Spleen (tissue), 11 donors: Measurements from ENCODE around the gene FAM163A. TPM values are rescaled to one million over a fixed set of nuclear protein-coding genes. Genes with fewer than 3 reads are reported as not detected.

Experiments used
- DNase-seq: peaks from one replicate; pipeline ENCODE4 v3.0.0-alpha.2; 2020
- H3K27ac ChIP-seq, 8 donors: fragments of 200-600 bp; sonication (generic) in 7 of 8; 1 replicate in 4 of 8; 2 replicates in 4 of 8; pipeline versions ENCODE4 v1.5.0 to v1.8.0; 2016 to 2021; ENCODE audit warnings: inconsistent platforms in 4 of 8, mild to moderate bottlenecking in 4 of 8, moderate library complexity in 1 of 8
- H3K27me3 ChIP-seq, 7 donors: fragments of 200-600 bp; sonication (generic) in 6 of 7; replicated peaks in 1 of 7; 1 replicate in 4 of 7; 2 replicates in 3 of 7; pipeline versions ENCODE4 v1.5.0 to v1.8.0; 2016 to 2021; ENCODE audit warnings: inconsistent platforms in 3 of 7, mild to moderate bottlenecking in 1 of 7
- H3K36me3 ChIP-seq, 6 donors: fragments of 200-600 bp; sonication (generic) in 5 of 6; 1 replicate in 4 of 6; 2 replicates in 2 of 6; pipeline versions ENCODE4 v1.5.0 to v1.8.0; 2016 to 2021; ENCODE audit warnings: inconsistent platforms in 2 of 6
- H3K4me1 ChIP-seq, 6 donors: fragments of 200-600 bp; sonication (generic) in 5 of 6; 1 replicate in 3 of 6; 2 replicates in 3 of 6; pipeline versions ENCODE4 v1.5.0 to v1.8.0; 2016 to 2021; ENCODE audit warnings: inconsistent platforms in 3 of 6
- H3K4me3 ChIP-seq, 8 donors: fragments of 200-600 bp; sonication (generic) in 7 of 8; 1 replicate in 4 of 8; 2 replicates in 4 of 8; pipeline versions ENCODE4 v1.5.0 to v1.8.0; 2016 to 2021; ENCODE audit warnings: inconsistent platforms in 4 of 8, mild to moderate bottlenecking in 4 of 8, moderate library complexity in 2 of 8
- H3K9me3 ChIP-seq, 8 donors: fragments of 200-600 bp; sonication (generic) in 7 of 8; 1 replicate in 4 of 8; 2 replicates in 4 of 8; pipeline versions ENCODE4 v1.5.0 to v1.8.0; 2016 to 2021; ENCODE audit warnings: inconsistent platforms in 4 of 8
- POLR2A ChIP-seq, 3 donors: fragments of 450-650 bp; IDR thresholded peaks; one replicate each; pipeline ENCODE4 v1.5.1; 2017; ENCODE audit warnings: antibody characterized with exemption in 3 of 3, mild to moderate bottlenecking in 1 of 3
- POLR2AphosphoS5 ChIP-seq, 3 donors: sonication (generic); formaldehyde crosslinking; IDR thresholded peaks; one replicate each; pipeline ENCODE4 v1.5.1; 2017; ENCODE audit warnings: antibody characterized with exemption in 3 of 3
- WGBS, 5 donors: extraction: QIAGEN DNeasy Blood & Tissue Kit in 3 of 5; methylation state at CpG; one replicate each; pipeline versions ENCODE4 v1.1.5 to v1.1.7; 2013 to 2018; 5-methylcytosine and 5-hydroxymethylcytosine counted together
- intact Hi-C: fragments of 100-400 bp; cut with DNase I; formaldehyde crosslinking; loops from one replicate; pipeline ENCODE4 v1.15.0; 2023; ENCODE audit warnings: low total_unique reads
- polyA plus RNA-seq, 3 donors: library from polyadenylated mRNA; stranded (reverse); fragments of 200-250 nt; gene quantifications; one replicate each; pipeline ENCODE4 v1.2.1, GENCODE V29; 2013
- total RNA-seq, 7 donors: library from RNA; depleted of rRNA in 3 of 7; stranded (reverse); fragments of >200 nt in 3 of 7; fragmentation: NEBNext Ultra II Directional in 4 of 7; extraction: Animal tissue kit (Norgen Biotek cat#: 25700) in 4 of 7; gene quantifications; one replicate each; pipeline versions ENCODE4 v1.1.0 to v1.2.1, GENCODE V29; 2016 to 2021
- TF ChIP-seq, protein P1 (sequence below), 11 experiments: fragments of 200-600 bp in 7 of 11; fragments of 450-650 bp in 4 of 11; sonication (generic) in 4 of 11; IDR thresholded peaks in 8 of 11; conservative IDR thresholded peaks in 3 of 11; 1 replicate in 7 of 11; 2 replicates in 4 of 11; pipeline versions ENCODE4 v1.4.0 to v1.8.0; 2016 to 2021; ENCODE audit warnings: antibody characterized with exemption in 11 of 11, inconsistent platforms in 4 of 11, mild to moderate bottlenecking in 1 of 11
- donor health status: healthy with polysubstance abuse.
- donor health status: DM: no; HTN: no; CAD: no; lungs with moderate emphysema.
- donor health status: DM: no; HTN: no; CAD: no.
- donor health status: Bipolar disorder and iron deficiency.
- donor health status: healthy.
- donor health status: DM: no; HTN: no; CAD: no.
- donor health status: DM: yes; HTN: yes; CAD: no.

FAM163A gene
- total and polyA plus RNA-seq, 10 donors: 0.14 to 0.47 (median 0.21) TPM; not detected in 3

GRCh38 chr1:179805291-179806195, 62.5 kb downstream of the FAM163A start:
- 87 to 94% (median 90%) methylated on average over 19 of the region's 19 CpGs for WGBS, 5 donors
- intact Hi-C loops: no loop called here

DNA sequence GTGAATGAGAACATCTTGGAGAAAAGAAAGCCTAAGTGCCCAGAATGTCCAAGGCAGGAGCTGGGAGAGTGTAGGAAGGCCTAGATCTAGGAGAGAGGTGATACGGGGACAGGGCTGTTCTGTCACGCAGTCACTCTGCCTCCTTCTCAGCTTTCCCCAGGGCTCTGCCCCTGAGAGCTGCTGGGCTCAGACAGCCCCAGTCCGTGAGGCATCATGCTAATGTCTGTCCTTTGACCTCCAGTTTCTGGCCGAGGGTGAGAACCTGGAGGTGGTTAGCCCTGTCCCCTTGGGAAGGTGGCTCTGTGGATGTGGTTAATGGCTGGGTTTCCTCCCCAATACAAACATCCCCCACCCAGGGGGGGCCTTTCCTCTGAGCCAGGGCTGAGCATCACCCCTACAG, 63.2 kb downstream of the FAM163A start:
- H3K4me3 ChIP-seq: no peak overlapping the region
- no peaks in the 10 kb centered on the region for H3K9me3 ChIP-seq
- no peaks in the 10 kb centered on the region for H3K36me3 ChIP-seq
- no peak overlapping the region for H3K27ac ChIP-seq
- intact Hi-C loops: no loop called here
- WGBS, 5 donors: 62 to 78% (median 73%) methylated on average over 4 of the region's 4 CpGs
- peaks cover 0 to 6% (median 0%) of the 10 kb centered on the region in 7 donors for H3K27me3 ChIP-seq
- TF ChIP-seq POLR2A (IDR thresholded peaks at IDR 0.05) (no peak), POLR2AphosphoS5 (IDR thresholded peaks at IDR 0.05) (no peak)
- TF ChIP-seq, protein P1, sequence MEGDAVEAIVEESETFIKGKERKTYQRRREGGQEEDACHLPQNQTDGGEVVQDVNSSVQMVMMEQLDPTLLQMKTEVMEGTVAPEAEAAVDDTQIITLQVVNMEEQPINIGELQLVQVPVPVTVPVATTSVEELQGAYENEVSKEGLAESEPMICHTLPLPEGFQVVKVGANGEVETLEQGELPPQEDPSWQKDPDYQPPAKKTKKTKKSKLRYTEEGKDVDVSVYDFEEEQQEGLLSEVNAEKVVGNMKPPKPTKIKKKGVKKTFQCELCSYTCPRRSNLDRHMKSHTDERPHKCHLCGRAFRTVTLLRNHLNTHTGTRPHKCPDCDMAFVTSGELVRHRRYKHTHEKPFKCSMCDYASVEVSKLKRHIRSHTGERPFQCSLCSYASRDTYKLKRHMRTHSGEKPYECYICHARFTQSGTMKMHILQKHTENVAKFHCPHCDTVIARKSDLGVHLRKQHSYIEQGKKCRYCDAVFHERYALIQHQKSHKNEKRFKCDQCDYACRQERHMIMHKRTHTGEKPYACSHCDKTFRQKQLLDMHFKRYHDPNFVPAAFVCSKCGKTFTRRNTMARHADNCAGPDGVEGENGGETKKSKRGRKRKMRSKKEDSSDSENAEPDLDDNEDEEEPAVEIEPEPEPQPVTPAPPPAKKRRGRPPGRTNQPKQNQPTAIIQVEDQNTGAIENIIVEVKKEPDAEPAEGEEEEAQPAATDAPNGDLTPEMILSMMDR (IDR thresholded peaks at IDR 0.05 in 8 of 11, conservative IDR thresholded peaks at IDR 0.05 in 3 of 11): no peak
- peak; percentile 60 for DNase-seq
- peaks cover 0 to 6% (median 5%) of the 10 kb centered on the region in 6 donors for H3K4me1 ChIP-seq

More at GRCh38 chr1:179805291-179806195, 62.5 kb downstream of the FAM163A start:
- Histone ChIP-seq H3K27me3 (peaks cover 0 to 4% (median 0%) of the 10 kb centered on the region in 7 donors), H3K9me3 (no peaks in the 10 kb centered on the region), H3K36me3 (no peaks in the 10 kb centered on the region), H3K27ac (no peak overlapping the region), H3K4me1 (peaks cover 0 to 6% (median 5%) of the 10 kb centered on the region in 6 donors), H3K4me3 (no peak overlapping the region)
- TF ChIP-seq, protein P1 (IDR thresholded peaks at IDR 0.05 in 8 of 11, conservative IDR thresholded peaks at IDR 0.05 in 3 of 11): no peak
- TF ChIP-seq POLR2AphosphoS5 (IDR thresholded peaks at IDR 0.05): no peak
- no peak for TF ChIP-seq POLR2A (IDR thresholded peaks at IDR 0.05)
- DNase-seq: peak; percentile 23

DNA sequence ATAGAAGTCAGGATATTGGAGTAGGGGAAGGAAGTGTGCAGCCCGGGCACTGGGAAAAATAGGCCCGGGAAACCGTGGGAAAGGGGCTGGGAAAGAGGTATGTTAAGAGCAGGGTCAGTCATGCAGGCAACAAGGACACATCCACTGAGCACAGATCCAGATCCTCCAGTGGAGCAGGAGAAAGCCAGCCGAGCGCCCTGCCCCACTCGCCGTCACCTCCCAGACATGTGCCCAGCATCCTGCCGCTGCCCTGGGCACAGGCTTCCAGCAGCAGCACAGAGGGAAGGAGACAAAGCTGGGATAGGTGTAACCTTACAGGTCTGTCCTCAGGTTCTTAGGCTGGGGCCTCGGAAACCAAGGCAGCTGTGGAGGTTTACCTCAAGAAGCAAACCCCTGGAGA, 64.2 kb downstream of the FAM163A start:
- Histone ChIP-seq H3K27ac (no peak overlapping the region), H3K9me3 (no peaks in the 10 kb centered on the region), H3K36me3 (no peaks in the 10 kb centered on the region), H3K27me3 (peaks cover 0 to 12% (median 0%) of the 10 kb centered on the region in 7 donors), H3K4me3 (no peak overlapping the region), H3K4me1 (peaks cover 0 to 6% (median 5%) of the 10 kb centered on the region in 6 donors)
- peak; percentile 64 for DNase-seq
- TF ChIP-seq, protein P1 (IDR thresholded peaks at IDR 0.05 in 8 of 11, conservative IDR thresholded peaks at IDR 0.05 in 3 of 11): no peak
- TF ChIP-seq POLR2A (IDR thresholded peaks at IDR 0.05) (no peak), POLR2AphosphoS5 (IDR thresholded peaks at IDR 0.05) (no peak)
- WGBS, 5 donors: 73 to 89% (median 82%) methylated on average over 6 to 9 of the region's 9 CpGs
- intact Hi-C loops: no loop called here
